ELR (cell line): ENCODE measurements around the gene LIPH.

ENCODE experiments used
- DNase-seq: peaks from one replicate; pipeline ENCODE4 v3.0.0-alpha.2; 2015; ENCODE audit warnings: low read depth

LIPH gene

GRCh38 chr3:185539934-185540333, 12.5 kb downstream of the LIPH start:
- no peak for DNase-seq

- DNase-seq: peak; percentile 93
These were observed 14.9 kb downstream of the LIPH start for GRCh38 chr3:185537369-185537970.

GRCh38 chr3:185534511-185534910, 17.9 kb downstream of the LIPH start:
- DNase-seq: no peak

- DNase-seq: no peak
These were observed 19.5 kb downstream of the LIPH start for GRCh38 chr3:185532901-185533300.

GRCh38 chr3:185530856-185531255, 21.5 kb downstream of the LIPH start:
- no peak for DNase-seq

GRCh38 chr3:185528532-185528931, 23.9 kb downstream of the LIPH start:
- no peak for DNase-seq

GRCh38 chr3:185527364-185527763, 25.0 kb downstream of the LIPH start:
- DNase-seq: peak; percentile 11

GRCh38 chr3:185526349-185526951, 25.9 kb downstream of the LIPH start:
- DNase-seq: no peak

GRCh38 chr3:185521349-185522138, 30.8 kb downstream of the LIPH start:
- DNase-seq: no peak

- no peak for DNase-seq
These were observed 33.4 kb downstream of the LIPH start for GRCh38 chr3:185519021-185519420.

GRCh38 chr3:185517387-185518130, 34.8 kb downstream of the LIPH start:
- no peak for DNase-seq

- no peak for DNase-seq
These were observed 40.7 kb downstream of the LIPH start for GRCh38 chr3:185511711-185512110.

GRCh38 chr3:185508335-185508991, 43.9 kb downstream of the LIPH start:
- no peak for DNase-seq

- DNase-seq: no peak
These were observed 44.5 kb downstream of the LIPH start for GRCh38 chr3:185507883-185508282.

- no peak for DNase-seq
These were observed 47.8 kb downstream of the LIPH start for GRCh38 chr3:185504636-185505035.

GRCh38 chr3:185503521-185503920, 48.9 kb downstream of the LIPH start:
- DNase-seq: no peak

GRCh38 chr3:185502987-185503386, 49.4 kb downstream of the LIPH start:
- no peak for DNase-seq

GRCh38 chr3:185498503-185499396, 53.6 kb downstream of the LIPH start, which contains the start of gene TMEM41A:
Gene TMEM41A, minus strand, starts transcription at chr3:185499035. Its CDS starts 74 bp downstream, at chr3:185498961.
- DNase-seq: peak; percentile 92

GRCh38 chr3:185490241-185490640, 62.1 kb downstream of the LIPH start:
- DNase-seq: no peak

GRCh38 chr3:185489462-185489861, 62.9 kb downstream of the LIPH start:
- DNase-seq: no peak

GRCh38 chr3:185488465-185488864, 63.9 kb downstream of the LIPH start:
- DNase-seq: no peak
